ENCODE measurements around the gene PCGF3.

PCGF3 gene

GRCh38 chr4:673349-674091 is 32.1 kb upstream of the PCGF3 start (continued):
- TF ChIP-seq, protein P1, sequence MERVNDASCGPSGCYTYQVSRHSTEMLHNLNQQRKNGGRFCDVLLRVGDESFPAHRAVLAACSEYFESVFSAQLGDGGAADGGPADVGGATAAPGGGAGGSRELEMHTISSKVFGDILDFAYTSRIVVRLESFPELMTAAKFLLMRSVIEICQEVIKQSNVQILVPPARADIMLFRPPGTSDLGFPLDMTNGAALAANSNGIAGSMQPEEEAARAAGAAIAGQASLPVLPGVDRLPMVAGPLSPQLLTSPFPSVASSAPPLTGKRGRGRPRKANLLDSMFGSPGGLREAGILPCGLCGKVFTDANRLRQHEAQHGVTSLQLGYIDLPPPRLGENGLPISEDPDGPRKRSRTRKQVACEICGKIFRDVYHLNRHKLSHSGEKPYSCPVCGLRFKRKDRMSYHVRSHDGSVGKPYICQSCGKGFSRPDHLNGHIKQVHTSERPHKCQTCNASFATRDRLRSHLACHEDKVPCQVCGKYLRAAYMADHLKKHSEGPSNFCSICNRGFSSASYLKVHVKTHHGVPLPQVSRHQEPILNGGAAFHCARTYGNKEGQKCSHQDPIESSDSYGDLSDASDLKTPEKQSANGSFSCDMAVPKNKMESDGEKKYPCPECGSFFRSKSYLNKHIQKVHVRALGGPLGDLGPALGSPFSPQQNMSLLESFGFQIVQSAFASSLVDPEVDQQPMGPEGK (tag by site-specific recombination; IDR thresholded peaks at IDR 0.05), result no peak
- TF ChIP-seq, protein P2, sequence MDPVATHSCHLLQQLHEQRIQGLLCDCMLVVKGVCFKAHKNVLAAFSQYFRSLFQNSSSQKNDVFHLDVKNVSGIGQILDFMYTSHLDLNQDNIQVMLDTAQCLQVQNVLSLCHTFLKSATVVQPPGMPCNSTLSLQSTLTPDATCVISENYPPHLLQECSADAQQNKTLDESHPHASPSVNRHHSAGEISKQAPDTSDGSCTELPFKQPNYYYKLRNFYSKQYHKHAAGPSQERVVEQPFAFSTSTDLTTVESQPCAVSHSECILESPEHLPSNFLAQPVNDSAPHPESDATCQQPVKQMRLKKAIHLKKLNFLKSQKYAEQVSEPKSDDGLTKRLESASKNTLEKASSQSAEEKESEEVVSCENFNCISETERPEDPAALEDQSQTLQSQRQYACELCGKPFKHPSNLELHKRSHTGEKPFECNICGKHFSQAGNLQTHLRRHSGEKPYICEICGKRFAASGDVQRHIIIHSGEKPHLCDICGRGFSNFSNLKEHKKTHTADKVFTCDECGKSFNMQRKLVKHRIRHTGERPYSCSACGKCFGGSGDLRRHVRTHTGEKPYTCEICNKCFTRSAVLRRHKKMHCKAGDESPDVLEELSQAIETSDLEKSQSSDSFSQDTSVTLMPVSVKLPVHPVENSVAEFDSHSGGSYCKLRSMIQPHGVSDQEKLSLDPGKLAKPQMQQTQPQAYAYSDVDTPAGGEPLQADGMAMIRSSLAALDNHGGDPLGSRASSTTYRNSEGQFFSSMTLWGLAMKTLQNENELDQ (tag by site-specific recombination; IDR thresholded peaks at IDR 0.05; ENCODE audit: low read depth), result no peak
- TF ChIP-seq ZBTB8A (tag by site-specific recombination; IDR thresholded peaks at IDR 0.05), result no peak
- TF ChIP-seq, protein P3, sequence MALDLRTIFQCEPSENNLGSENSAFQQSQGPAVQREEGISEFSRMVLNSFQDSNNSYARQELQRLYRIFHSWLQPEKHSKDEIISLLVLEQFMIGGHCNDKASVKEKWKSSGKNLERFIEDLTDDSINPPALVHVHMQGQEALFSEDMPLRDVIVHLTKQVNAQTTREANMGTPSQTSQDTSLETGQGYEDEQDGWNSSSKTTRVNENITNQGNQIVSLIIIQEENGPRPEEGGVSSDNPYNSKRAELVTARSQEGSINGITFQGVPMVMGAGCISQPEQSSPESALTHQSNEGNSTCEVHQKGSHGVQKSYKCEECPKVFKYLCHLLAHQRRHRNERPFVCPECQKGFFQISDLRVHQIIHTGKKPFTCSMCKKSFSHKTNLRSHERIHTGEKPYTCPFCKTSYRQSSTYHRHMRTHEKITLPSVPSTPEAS (tag by site-specific recombination; IDR thresholded peaks at IDR 0.05), result no peak
- no peak for TF ChIP-seq ZIC2 (tag by site-specific recombination; IDR thresholded peaks at IDR 0.05)

DNA sequence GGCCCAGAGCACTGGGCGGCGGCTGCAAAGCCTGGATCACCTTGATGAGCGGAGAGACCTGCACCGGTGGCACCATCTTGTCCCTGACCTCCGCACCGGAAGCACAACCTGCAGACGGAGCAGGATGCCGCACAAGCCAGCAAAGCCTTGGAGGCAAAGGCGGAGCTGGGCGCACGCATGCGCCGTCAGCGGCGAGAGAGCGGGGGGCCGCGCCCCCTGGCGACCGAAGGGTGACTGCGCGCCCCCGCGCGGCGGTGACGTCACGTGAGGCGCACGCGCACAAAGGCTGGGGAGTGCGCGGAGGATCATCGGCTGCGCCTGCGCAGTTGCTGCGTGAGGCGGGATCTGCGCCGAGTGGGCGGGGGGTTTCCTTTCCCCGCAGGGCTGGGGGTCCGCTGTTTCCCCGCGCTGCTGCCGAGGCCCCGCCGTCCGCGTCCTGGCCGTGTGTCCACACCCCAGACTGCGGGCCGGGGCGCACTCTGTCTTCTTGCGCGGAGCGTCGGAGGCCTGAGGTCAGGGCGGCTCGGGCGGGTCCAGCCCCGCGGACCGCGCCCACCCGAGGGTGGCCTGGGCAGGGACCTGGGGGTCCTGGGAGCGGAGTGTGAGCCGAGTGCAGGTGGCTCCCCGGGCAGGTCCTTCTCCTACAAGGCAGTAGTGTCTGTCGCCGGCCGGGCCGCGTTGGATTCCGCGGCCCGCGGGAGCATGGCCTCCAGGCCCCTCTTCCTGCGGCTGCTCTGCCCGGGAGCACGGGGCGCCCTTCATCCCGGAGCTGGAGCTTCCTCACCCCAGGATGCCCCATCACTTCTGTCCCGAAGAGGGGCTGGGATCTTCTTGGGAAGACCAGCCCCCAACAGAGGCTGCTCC is 31.2 kb upstream of the PCGF3 start, which contains the start of the genes ATP5ME and MYL5:
Gene ATP5ME (minus strand): TSS at position 105 of the 864 bp plus-strand sequence. CDS start 29 bp downstream, at position 76.
Gene MYL5 (plus strand): TSS at position 371 of the 864 bp plus-strand sequence. CDS start 3,485 bp downstream, outside the sequence.
- Histone ChIP-seq H3K27ac (ENCODE audit: extremely low read depth, low read depth, low read length) (peak within 1 kb of the TSS; percentile 76), H3K4me3 (ENCODE audit: low read depth, low read length) (peak within 1 kb of the TSS; percentile 77), H3K4me1 (ENCODE audit: control insufficient read depth, insufficient read depth, low read length) (peaks cover 3% of the 10 kb centered on the region), H3K9me3 (ENCODE audit: control insufficient read depth, insufficient read depth, low read depth, low read length) (no peaks in the 10 kb centered on the region), H3K36me3 (ENCODE audit: control insufficient read depth in 2 of 2, insufficient read depth in 1 of 2, low read length in 2 of 2) (peaks cover 0 to 35% of the 10 kb centered on the region in 2 experiments; a peak in 2 of 3 replicates)
- CTCF ChIA-PET, result interaction anchor here (0.6 to 2.4 kb wide), 3 partner anchors 10 to 262 kb away, joined by 3 to 6 read pairs (median 3); no protein-coding TSS in a partner anchor
- POLR2A ChIA-PET, result interaction anchor here (0.6 to 1.4 kb wide), 5 partner anchors 10 to 72 kb away, joined by 4 to 5 read pairs (median 4); no protein-coding TSS in a partner anchor
- peak; percentile 72 for TF ChIP-seq YY2 (tag by site-specific recombination; IDR thresholded peaks at IDR 0.05)
- no peak for TF ChIP-seq ZNF221 (tag by site-specific recombination; IDR thresholded peaks at IDR 0.05; ENCODE audit: borderline replicate concordance)
- TF ChIP-seq ZNF16 (tag by site-specific recombination; IDR thresholded peaks at IDR 0.05; ENCODE audit: low read depth), result no peak
- no peak for TF ChIP-seq ZNF449 (tag by site-specific recombination; IDR thresholded peaks at IDR 0.05)
- TF ChIP-seq, protein P4, sequence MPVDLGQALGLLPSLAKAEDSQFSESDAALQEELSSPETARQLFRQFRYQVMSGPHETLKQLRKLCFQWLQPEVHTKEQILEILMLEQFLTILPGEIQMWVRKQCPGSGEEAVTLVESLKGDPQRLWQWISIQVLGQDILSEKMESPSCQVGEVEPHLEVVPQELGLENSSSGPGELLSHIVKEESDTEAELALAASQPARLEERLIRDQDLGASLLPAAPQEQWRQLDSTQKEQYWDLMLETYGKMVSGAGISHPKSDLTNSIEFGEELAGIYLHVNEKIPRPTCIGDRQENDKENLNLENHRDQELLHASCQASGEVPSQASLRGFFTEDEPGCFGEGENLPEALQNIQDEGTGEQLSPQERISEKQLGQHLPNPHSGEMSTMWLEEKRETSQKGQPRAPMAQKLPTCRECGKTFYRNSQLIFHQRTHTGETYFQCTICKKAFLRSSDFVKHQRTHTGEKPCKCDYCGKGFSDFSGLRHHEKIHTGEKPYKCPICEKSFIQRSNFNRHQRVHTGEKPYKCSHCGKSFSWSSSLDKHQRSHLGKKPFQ (tag by site-specific recombination; IDR thresholded peaks at IDR 0.05), result no peak
- TF ChIP-seq, protein P5, sequence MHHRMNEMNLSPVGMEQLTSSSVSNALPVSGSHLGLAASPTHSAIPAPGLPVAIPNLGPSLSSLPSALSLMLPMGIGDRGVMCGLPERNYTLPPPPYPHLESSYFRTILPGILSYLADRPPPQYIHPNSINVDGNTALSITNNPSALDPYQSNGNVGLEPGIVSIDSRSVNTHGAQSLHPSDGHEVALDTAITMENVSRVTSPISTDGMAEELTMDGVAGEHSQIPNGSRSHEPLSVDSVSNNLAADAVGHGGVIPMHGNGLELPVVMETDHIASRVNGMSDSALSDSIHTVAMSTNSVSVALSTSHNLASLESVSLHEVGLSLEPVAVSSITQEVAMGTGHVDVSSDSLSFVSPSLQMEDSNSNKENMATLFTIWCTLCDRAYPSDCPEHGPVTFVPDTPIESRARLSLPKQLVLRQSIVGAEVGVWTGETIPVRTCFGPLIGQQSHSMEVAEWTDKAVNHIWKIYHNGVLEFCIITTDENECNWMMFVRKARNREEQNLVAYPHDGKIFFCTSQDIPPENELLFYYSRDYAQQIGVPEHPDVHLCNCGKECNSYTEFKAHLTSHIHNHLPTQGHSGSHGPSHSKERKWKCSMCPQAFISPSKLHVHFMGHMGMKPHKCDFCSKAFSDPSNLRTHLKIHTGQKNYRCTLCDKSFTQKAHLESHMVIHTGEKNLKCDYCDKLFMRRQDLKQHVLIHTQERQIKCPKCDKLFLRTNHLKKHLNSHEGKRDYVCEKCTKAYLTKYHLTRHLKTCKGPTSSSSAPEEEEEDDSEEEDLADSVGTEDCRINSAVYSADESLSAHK (tag by site-specific recombination; IDR thresholded peaks at IDR 0.05), result no peak
- TF ChIP-seq ZNF114 (tag by site-specific recombination; IDR thresholded peaks at IDR 0.05), result no peak
- no peak for TF ChIP-seq ZNF211 (tag by site-specific recombination; IDR thresholded peaks at IDR 0.05; ENCODE audit: low read depth)
- no peak for TF ChIP-seq PBX3 (CRISPR knock-in tag; IDR thresholded peaks at IDR 0.05)
- TF ChIP-seq ZNF558 (tag by site-specific recombination; IDR thresholded peaks at IDR 0.05), result no peak
- no peak for TF ChIP-seq ZNF324 (tag by site-specific recombination; IDR thresholded peaks at IDR 0.05)
- TF ChIP-seq, protein P6, sequence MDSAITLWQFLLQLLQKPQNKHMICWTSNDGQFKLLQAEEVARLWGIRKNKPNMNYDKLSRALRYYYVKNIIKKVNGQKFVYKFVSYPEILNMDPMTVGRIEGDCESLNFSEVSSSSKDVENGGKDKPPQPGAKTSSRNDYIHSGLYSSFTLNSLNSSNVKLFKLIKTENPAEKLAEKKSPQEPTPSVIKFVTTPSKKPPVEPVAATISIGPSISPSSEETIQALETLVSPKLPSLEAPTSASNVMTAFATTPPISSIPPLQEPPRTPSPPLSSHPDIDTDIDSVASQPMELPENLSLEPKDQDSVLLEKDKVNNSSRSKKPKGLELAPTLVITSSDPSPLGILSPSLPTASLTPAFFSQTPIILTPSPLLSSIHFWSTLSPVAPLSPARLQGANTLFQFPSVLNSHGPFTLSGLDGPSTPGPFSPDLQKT (IDR thresholded peaks at IDR 0.05; ENCODE audit: borderline replicate concordance, low read depth, low read length), result no peak
- peak; percentile 70; the same call in 1 of the 2 replicates for TF ChIP-seq ZBTB21 (tag by site-specific recombination; IDR thresholded peaks at IDR 0.05)
- TF ChIP-seq GFI1B (tag by site-specific recombination; IDR thresholded peaks at IDR 0.05), result no peak
